ENCODE measurements around the gene MTUS2.

DNA sequence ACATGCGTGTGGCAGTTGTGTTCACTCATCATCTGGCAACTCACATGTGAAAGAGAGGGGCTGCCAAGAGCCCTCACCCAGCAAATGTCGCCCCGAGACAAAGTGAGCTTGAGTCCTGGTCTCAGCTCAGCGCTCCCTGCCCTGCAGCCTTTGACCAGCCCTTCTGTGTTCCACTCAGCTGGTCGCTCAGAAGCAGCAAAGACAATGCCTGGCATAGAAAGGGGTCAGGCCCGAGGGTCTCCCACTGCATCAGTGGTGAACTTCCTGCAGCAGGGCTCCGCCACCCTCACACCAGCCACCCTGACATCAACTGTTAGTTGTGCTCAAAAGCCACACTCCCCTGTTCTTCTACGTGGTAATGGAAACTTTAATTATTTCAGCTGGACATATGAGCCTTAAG is 707.4 kb downstream of the MTUS2 start:
- TF ChIP-seq, protein P1, sequence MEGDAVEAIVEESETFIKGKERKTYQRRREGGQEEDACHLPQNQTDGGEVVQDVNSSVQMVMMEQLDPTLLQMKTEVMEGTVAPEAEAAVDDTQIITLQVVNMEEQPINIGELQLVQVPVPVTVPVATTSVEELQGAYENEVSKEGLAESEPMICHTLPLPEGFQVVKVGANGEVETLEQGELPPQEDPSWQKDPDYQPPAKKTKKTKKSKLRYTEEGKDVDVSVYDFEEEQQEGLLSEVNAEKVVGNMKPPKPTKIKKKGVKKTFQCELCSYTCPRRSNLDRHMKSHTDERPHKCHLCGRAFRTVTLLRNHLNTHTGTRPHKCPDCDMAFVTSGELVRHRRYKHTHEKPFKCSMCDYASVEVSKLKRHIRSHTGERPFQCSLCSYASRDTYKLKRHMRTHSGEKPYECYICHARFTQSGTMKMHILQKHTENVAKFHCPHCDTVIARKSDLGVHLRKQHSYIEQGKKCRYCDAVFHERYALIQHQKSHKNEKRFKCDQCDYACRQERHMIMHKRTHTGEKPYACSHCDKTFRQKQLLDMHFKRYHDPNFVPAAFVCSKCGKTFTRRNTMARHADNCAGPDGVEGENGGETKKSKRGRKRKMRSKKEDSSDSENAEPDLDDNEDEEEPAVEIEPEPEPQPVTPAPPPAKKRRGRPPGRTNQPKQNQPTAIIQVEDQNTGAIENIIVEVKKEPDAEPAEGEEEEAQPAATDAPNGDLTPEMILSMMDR (IDR thresholded peaks at IDR 0.05), result no peak
- TF ChIP-seq POLR2A (IDR thresholded peaks at IDR 0.05), result no peak

Measured in body of pancreas (tissue), 4 donors.